HG02759 (cell line): ENCODE measurements around the gene COPZ2.
"Not testable (repeated sequence)": the region's sequence is repeated elsewhere in the genome, so short reads cannot be mapped to it uniquely, and the experiment has no call there.

Experiments
- ATAC-seq: cut with Tn5 transposase; IDR thresholded peaks from one replicate; pipeline ENCODE4 v1.9.1; 2021; ENCODE audit warnings: mild to moderate bottlenecking, moderate library complexity; ENCODE audit not compliant: unreplicated experiment

The COPZ2 gene

DNA sequence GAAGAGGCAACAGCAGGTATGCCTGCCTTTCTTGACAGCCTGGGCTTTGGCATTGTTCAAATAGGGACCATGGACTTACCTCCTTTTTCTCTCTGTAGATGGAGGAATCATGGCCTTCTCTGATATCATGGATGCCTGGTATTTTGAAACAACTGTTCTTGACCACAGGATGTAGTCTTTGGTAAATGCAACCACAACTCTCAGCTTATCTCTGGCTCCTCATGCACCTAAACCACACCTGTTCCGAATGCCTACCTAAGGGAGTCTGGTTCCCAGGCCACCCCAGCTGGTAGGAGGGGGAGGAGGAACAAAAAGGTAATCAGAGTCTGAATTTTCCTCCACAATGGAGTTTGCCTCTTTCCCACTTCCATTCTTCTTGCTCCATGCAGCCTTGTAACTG lies 47.9 kb downstream of the COPZ2 start:
- ATAC-seq: no peak

DNA sequence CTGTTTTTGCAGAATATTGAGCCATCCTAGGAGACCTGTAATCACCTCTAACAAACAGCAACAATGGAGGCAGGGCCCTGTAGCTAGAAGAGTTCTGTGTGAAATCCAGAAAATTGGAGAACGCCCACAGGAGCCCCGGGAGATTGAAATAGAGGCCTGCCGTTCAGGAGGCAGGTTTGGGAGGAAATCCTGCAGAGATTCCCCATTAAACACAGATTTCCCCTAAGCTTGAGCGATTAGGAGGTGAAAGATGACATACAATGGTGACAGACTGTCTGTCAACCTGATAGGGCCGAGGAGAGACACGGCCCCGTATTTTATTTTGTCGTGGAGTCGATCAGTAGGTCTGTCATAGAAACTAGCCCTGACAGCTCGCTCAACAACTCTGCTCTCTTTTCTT lies 48.4 kb downstream of the COPZ2 start:
- no peak for ATAC-seq

DNA sequence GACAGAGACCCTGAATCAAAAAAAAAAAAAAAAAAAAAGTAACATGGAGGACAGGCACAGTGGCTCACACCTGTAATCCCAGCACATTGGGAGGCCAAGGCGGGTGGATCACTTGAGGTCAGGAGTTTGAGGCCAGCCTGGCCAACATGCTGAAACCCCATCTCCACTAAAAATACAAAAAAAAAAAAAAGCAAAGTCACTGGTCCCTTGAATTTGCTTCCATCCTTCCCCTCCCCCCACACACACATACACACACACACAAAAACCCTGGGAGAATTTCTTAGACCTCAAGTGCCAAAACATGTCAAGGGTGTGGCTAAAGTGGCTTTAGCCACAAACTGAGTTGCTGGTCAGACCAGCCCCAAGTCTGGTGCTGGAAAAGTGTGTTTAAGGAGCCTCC lies 49.2 kb downstream of the COPZ2 start:
- not testable (repeated sequence) for ATAC-seq

DNA sequence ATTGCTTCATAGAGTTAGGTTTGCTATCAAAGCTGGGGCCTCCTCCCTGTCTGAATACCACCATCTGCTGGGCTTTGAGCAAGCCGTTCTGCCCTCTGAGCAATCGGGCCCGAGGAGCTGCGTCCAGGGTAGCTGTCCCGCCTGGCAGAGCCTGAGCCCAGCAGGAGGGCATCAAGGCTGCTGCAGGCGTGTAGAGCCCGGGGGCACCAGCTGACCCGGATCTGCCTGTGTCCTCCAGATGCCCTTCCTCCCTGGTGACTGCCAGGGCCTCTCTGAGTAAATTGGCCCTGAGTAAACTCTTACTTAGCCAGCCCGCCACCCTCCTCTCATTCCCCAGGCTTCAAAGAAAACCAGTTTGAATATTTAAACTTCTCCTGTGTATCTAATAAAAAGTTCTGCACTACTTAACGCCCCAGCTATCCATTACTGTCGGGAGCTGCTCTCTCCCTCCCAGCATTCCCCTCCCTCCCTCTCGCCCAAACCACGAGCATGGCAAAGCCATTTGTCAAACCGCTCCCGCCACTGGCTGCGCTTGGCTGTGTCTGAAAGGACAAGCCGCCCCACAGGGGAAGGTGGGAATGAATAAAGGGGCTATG lies 50.3 kb downstream of the COPZ2 start:
- ATAC-seq: no peak

DNA sequence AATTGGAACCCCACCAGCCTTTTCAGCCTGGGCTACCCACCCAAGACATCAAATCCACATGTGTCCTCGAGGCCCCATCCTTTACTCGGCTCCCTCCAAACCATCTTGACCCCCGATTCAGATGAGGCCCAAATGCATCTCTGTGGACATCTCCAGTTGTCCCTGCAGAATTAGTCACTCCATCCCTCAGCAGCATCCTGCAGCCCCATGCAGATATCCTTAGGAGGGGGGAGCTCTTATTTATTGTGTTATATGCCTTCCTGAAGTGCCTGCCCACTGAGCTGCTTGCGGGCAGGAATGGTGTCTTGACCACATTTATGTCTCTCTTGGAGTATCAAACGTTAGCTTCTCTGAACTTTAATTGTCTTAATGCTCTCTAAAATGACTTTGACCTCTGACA lies 51.1 kb downstream of the COPZ2 start:
- ATAC-seq: no peak

DNA sequence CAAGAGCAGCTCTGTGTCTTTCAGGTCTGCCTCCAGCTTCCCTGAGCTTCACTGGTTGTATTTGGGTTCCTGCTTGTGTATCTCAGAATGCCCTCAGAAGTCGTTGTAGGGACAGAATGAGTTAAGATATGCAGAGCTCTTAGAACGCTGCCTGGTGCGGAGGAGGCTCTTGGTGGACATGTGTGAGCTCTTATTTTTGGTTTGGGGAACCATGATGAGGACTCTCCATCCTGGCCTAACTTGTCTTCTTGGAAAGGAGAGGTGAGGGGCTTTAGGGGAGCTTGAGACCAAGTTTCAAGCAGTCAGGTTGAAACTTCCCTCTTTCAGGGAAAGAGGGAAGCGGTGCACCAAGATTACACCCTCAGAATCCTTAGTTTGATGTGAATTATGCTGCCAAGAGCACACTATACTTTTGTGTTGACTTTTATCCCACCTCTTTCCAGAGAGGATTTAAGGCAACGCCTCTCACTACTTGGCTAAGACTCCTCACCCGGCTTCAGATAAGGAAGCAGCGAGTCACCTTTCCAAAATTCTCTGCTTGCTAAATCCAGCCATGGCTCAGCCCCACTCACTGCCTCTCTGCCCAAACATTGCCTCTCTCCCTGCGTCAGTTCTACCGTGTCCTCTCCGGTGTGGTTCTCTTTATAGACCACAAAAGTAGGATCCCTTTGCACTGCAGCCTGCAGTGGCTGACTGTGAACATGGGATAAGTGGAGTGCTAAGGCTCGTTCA lies 53.9 kb downstream of the COPZ2 start:
- no peak for ATAC-seq

DNA sequence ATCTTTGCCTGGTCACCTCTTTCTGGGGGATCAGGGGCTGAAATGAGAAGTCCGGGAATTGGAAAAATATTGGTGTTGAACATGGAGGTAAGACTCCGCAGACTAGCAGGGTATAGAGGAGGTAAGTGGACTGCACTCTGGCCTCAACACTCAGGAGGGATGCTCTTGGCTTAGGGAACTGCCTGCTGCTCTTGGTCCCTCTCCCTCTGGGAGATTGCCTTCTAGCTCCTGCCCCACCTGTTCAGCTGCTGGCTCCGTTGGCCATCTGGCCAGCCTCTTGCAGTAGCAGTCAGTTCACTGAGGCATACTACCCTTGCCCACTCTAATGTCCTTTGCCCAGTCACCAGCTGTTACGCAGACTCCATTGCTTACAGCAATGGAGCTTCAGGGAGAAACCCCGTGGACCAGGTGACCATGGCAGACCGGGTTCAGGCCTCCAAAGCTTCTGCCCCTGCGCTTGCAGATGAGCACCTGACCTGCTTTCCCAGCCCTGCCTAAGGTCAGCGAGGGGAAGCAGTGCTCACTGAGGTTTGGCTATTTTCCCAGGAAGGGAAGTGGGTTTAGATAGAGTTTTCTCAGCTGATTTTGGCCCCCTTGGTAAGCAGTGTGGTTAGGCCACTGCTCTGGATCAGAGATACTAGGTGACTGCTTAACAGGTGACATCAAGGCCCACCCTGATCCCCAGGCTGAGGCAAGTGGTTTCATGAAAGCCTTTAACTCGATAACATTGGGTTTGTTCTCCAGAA lies 54.8 kb downstream of the COPZ2 start:
- no peak for ATAC-seq

DNA sequence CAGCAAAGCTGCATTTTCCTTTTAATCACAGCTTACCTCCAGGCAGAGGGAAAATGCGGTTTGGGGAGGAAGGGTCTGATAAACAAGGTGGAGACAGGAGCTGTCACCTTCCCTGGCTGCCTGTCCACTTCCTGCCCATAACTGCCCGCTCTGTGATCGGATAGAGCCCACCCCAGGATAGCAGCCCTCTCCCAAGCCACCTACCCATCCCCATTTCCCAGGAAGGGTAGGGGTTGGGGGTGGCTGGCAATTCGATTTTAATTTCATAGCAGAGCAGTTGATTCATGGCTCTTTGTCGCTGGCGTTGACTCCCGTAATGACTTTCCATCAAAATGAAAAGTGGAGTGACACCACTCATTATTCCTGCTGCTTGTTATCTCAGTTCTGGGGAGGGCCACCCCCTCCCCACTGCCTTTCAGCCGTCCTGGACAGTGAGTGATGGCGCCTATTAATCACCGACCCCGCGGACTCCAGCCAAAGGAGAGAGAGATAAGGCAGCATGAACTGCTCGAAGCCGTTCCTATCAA lies 55.4 kb downstream of the COPZ2 start:
- ATAC-seq: no peak

DNA sequence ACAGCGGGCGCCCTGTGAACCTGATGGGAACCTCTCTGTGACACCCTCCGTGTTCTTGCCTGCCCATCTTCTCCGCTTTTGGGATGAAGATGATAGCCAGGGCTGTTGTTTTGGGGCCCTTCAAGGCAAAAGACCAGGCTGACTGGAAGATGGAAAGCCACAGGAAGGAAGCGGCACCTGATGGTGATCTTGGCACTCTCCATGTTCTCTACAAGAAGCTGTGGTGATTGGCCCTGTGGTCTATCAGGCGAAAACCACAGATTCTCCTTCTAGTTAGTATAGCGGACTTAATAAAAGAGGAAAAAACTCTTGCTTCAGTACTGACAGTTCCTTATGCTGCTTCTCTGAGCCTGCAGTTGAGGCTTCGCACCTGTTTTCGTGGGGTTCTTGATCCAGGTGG lies 56.1 kb downstream of the COPZ2 start:
- ATAC-seq: no peak

DNA sequence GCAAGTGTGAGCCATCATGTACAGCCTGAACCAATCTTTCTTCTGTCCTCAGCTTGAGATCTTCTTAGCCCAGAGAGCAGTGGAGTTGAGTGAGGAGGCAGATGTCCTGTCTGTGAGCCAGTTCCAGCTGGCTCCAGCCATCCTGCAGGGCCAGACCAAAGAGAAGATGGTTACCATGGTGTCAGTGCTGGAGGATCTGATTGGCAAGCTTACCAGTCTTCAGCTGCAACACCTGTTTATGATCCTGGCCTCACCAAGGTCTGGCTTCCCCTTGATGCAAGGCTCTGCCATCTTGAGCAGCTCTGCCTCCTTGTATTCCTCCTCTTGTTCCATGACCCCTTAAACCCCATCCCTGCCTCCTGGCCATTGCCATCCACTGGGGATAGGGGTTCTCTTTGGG lies 57.1 kb downstream of the COPZ2 start:
- ATAC-seq: no peak

DNA sequence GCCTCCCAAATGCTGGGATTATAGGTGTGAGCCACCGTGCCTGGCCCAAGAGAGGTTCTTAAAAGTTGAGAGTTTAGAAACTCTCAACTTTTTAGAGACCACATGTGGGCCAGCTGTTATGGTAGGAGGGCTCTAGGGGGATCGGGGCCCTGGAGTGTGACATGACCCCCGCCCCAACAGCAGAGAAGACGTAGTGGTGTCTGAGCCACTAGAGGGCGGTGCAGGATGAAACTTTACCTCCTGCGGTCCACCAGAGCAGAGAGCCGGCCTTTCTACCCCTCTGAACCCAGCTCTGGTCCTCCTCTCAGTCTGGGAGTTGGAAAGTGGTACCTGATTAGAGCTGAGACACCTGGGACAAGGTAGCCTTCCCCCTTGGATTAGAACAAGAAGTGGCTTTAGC lies 59.3 kb downstream of the COPZ2 start:
- ATAC-seq: no peak
